GM21423 (cell line): Measurements from ENCODE around the gene DAB2.

Source experiments
- ATAC-seq: cut with Tn5 transposase; IDR thresholded peaks from one replicate; pipeline ENCODE4 v1.9.1; 2021; ENCODE audit warnings: mild to moderate bottlenecking, moderate library complexity; ENCODE audit not compliant: unreplicated experiment

DAB2 gene

DNA sequence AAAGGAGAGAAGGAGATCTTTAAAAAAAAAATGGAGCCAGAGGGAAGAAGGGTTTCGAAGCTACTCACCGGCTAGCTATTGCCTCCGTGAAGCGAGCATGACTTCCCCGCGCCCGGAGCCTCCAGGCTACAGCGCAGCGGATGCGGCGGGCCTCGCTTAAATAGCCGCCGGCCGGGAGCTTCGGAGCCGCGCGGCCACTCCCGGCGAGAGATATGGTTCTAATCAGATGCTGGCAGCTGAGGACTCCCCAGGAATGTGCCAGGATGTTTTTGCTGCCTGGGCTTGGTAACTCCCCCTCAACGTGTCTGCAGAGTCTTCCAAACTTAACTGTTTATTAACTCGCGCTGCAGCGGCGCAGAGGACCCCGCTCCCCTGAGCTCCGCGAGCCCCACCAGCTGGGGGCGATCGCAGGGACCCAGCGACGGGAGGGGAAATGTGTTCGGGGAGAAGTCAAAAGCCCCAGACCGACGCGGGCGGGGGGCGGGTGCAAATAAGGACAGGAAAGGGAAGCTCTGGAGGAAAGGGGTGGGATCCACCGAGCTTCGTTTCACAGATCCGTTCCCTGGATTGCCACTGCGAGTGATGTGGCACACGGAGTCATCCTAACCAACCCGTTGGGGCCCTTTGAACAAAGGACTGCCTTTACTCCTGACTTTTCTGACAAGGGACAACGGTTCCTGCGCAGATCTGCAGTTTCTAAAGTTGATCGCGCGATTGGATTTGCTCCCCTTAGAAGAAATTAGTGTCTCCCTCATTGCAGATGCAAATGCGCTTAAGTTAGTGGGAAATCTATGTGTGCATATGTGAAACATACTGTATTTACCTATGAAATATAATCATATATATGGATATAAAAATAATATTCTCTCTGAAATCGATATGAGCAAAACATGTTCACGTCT lies at the start of gene DAB2:
DAB2 (minus strand) TSS at position 245 of the 902 bp plus-strand sequence. CDS start 30,660 bp downstream, outside the sequence.
- ATAC-seq = peak; percentile 64

DNA sequence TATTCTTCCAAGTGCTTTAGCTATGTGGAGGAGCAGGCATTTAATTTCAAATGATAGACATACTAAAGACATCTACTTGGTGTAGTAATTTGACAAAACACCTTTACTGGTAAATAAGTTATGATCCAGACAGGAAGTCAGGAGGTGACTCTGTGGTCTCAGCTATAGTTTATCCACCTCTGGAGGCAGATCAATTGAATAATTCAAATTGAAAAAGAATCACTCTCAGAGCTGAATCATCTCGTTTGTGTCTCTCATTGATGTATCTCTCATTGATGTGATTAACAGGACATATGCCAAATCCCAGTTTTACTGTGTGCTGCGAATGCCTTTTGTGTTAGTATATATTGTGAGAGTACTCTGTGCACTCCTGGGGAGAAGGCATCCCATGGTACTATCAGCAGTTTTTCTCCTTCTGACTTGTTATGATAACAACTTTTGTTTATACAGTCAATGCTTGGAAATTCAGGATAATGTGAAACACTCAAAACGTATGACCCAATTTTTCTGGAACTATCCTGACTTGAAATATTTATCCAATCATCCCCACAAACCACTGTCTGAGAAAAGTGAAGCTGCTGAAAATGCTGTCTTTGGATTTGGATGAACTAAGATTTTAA lies 48.5 kb upstream of the DAB2 start:
- no peak for ATAC-seq

DNA sequence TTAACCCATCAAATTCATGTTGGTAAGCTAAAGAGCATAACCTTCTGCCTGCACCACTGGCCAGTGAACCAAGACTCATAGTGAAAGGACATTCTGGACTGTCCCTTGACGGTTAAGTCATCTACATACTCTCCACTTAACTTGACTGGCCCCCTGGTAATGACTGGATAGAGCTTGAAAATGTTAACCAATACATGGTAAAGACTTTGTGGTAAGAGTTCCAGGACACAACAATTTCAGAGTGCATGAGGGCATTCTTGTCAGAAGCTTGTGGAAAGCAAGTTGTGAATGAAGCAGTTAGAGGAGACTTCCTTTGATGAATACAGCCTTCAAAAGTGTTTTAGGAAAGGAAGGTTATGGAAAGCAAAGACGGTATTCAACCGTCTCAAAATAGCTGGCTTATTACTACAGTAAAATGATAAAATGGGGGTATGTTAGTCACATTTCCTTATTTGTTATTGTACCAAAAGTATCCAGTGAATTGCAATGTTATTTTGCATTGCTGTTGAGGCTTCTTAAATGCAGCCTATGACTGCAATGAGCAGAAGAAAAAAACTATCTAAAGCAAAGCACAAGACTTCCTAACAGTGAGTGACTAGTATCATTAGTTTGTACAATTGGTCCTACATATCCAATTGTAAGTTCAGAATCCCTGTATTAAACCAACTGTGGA lies 47.2 kb upstream of the DAB2 start:
- ATAC-seq = no peak

DNA sequence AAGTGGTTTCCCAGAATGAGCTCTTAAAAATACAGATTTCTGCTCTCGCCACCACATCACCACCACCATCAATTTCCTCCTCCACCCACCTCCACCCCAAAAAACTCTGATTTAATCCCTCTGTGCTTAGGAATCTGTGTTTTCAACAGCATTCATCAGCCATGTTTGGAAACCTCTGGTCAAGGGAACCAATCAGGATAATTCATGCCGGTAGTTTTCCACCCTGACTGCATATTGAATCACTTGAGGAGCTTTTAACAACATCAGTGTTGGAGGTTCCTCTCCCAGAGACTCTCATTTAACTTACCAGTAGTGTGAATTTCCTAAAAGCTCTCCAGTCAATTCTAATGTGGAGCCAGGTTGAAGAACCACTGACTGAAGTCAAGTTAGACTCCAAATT lies 46.0 kb upstream of the DAB2 start:
- no peak for ATAC-seq

DNA sequence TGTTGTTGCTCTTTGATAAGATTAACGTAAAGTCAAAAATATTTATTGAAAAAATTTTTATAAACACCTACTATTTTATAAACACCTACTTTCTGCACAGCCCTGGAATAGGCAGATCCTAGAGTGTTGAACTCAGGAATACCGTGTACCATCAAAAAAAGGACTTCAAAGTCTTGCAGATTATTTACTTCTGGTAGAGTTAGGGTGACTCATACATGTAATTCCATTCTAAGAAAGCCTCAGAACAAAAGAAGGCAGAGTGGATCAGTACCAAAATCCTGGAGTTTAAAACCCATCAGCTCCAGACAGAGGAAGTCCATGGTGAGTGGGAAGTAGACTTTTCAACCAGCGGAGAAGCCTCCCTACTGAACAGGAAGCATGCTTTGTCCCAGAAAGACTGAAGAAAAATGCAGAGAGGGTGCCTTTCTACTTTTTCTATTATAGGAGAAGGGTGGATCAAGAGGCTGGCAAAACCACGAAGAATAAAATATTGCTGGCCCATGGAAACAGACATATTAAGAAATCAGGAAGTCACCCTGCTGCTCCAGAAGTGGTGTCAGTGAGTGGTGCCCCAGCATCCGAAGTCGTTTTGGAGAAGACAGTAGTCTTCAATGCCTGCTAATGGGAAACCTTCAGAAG lies 45.1 kb upstream of the DAB2 start:
- no peak for ATAC-seq

DNA sequence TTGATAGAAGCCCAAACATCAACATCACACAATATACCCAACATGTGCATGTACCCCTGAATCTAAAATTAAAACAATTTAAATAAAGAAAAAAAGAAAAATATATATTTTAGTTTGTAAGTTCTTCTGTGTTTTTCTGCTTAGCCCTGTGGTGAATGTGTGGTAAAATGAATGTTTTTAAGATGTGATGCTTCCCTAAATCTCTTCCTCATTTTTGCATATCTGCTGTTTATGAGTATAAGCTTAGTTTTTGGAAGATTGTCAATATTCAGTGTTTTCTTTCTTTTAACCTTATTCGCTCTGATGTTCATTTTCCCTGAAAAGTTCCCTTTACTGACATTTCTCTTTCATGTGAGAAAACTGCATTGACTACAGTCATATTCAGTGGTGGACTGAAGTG lies 44.4 kb upstream of the DAB2 start:
- no peak for ATAC-seq

DNA sequence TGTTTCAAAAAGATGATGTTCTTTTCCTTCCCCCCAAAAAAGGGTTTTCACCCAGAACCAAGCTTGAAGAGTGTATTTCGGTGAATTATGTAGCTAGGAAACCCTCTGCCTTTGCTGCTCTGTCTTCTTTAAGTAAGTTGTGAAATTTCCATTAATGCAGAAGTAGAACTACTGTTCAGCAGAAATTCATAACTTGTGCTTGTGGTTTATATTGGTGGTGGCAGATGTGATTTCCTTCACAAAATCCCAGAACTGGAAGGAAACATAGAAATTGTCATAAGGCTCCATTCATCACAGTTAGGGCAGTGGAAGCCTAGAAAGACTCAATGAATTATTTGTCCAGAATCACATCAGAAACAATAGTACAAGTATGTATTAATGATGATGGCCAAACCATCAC lies 42.1 kb upstream of the DAB2 start:
- ATAC-seq = no peak

DNA sequence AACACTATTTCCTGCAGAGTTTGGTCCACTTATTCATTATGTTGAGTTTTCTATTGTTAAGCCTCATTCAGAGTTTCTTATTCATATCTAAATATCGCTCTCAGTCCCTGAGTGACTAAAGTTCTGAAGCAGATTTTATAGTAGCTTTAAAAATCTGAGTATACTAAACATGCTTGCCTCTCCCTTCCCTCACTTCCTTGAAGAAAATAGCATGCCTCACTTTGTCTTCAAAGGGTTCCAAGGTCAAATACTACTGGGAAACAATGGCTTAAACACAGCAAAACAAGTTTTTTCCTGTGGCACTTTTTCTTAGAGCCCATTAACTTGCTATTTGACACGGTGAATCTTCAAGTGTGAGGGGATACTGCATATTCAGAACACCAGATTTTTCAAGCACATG lies 41.1 kb upstream of the DAB2 start:
- no peak for ATAC-seq

DNA sequence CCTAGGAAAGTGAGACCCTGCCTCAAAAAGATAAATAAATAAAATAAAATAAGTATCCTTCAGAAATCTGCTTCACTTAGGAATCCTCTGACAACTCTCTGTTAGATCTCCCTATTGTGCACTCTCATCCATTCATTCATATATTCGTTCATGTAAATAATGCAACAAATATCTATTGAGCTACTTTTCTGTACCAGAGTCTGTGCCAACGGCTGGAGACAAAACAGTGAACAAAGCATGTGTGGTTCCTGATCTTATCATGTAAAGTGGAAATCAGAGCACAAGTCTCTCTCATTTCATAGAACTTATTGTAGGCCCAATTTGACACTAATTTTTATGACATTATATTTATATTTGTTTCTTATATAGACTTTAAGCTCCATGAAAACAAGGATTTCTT lies 40.3 kb upstream of the DAB2 start:
- no peak for ATAC-seq

DNA sequence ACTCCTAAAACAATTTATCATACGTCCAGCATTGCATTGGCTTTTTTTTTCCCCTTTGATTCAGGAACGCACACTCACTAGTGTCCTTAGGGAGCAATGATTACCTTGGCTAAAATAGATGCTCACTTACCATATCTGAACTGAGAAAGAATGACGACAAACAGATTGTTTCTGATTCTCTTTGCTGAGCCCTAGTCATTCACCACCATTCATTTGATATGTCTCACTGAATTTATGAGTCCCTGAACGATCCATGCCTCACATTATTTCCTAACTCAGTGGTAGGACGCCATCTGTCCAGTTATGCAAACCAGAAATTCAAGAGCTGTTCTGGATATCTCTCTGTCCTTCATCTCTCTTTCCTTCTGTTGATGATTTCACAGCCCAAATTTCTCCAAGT lies 39.3 kb upstream of the DAB2 start:
- no peak for ATAC-seq

DNA sequence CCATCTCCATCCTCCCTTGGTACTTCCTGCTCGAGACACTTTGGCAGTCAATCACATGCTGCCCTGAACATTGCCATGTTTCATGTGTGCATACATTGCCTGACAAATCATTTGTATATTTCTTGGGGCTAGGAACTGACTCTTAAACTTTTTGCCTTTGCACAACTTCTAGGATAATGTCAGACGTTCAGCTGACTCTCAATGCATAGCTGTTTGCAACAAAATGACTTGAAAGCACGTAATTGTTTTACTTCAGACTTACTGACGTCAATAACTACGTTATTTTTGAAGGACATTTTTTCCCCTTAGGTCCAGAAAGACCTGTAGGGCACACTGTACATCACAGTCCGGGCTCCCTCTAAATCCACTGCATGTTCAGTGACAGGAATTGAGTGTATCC lies 37.4 kb upstream of the DAB2 start:
- no peak for ATAC-seq

DNA sequence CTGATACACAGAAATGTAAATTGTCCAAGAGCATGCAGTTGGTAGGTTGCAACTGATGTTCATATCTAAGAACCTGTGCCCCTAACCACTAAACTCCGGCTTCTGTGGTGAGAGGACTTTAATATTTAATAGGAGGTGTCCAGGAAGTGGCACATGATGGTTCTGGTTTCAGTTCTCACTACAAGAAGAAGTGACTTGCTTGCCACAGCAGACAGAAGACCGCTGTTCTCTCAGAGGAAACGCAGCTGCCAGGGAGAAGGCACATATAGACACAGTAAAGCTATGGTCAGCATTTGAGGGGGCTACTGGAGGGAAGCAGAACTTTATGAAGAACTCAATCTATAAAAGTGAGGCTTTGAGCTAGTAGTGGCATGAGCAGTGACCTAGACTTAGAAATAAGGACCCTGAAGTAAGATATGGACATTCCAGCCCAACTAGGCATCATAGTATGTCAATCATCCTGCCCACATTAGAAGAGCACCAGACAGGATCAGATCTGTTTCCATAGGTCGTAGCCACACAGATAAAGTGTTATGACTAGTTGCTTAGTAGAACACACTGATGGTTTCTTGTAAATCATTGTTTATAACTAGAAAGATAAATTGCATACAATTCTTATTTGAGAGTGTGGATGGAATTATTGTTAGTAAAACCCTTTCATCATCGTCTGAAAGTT lies 36.4 kb upstream of the DAB2 start:
- ATAC-seq = peak; percentile 98

DNA sequence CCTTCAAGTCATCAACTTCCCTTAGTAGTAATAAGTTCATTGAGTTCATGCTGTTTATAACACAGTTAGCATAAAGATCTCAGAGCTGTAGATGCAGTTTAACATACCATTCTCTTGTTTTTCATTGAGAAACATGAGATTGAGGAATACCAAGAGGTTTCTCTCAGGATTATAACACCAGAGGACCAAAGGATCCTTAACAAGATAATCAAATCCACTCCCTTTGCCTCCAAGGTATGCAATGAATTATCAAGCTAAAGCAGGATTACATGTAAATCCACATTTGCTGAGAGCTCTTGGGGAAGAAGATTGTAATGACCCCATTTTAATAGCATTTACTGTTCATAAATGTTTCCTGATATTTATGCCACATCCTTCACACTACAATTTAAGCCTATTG lies 35.1 kb upstream of the DAB2 start:
- ATAC-seq = no peak

DNA sequence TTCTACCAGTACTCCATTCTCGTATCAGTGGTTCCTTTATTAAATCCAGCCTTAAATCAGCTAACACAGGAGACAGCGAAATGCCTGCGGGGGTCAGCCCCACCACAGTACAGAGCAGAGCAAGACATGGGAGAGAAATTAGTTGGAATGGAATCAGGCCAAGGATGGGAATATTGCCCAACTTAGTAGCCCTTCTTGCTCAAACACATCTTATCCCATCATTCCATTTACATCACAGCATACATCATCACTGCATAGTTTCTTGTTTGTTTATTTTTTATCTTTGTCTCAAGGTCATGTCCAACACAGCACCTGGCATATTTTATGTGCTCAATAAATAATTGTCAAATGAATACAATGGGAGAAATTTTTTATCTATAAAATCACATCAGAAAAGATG lies 34.3 kb upstream of the DAB2 start:
- ATAC-seq = no peak

DNA sequence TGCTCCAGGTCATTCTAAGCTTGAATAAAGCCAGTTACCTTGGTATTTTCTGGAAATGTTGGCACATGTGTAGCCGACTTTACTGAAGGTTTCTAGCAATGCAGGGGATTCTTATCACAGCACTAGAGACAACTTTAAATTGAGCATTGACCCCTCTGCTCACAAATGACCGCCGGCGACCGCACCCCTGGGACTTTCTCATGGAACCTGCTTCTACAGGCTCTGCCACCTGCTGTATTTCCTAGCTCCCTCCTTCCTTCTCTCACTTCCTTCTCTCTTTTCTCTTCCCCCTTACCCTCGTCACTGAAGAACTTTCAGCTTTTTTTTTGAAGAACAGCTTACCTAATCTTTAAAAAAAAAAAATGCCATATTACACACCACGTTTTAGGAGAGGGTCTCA lies 30.9 kb upstream of the DAB2 start:
- no peak for ATAC-seq

DNA sequence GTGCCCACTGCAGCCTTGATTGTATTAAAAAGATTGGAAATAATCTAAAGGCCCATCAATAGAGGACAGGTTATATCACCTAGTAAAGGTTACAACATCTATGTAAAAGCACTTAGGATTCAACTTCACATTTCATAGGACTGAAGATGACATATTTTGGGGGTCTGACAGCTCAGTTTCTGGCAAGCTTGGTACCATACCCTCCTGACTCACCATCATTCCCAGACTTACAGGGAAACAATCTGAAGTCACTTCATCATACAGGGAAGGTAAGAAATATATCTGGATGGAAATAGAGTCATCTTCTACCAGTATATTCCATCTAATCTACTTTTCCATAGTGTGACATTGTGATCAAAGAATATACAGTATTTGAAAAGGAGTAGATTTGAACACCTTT lies 28.8 kb upstream of the DAB2 start:
- ATAC-seq = no peak

DNA sequence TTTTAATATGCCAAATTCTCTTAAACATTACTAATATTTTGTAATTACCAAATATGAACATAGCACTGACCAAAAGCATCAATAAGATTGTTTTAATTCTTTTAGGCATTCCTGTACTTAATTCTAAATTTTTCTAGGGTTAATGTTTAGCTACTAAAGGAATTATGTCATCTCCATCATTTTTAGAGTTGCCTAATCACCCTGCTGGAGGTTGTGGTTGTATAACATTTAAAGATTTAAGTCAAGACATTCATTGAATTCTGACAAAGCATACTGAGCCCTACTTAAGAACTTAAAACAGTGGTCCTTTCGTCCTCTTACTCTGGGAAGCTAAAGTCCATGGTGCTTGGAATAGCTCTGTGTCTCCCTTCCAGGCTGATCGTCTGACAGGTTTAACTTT lies 28.1 kb upstream of the DAB2 start:
- ATAC-seq = no peak

DNA sequence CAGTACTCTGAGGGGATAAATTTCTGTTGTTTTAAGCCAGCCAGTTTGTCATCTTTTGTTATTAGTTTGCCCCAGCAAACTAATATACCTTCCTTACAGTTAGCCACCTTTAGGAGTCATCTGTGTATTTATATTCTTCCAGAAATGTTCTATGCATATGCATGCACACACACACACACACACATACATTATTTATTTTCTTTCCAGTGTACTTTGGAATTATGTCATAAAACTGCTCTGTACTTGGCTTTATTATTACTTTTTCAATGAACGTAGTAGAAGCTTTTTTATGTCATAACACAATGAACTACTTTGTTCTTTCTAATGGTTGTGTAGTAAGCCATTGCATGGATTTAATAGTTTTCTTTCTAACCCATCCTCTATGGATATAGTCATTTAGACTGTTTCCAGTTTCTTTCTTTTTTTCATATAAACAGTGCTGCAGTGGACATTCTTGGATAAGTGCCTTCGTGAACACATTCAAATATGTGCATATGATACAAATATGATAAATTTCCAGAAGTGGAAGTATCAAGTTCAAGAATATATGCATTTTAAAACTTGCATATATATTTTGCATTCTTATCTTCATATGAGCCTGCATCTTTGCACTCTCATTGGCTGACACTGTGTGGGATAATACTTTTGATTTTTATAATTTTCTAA lies 26.6 kb upstream of the DAB2 start:
- ATAC-seq = no peak

DNA sequence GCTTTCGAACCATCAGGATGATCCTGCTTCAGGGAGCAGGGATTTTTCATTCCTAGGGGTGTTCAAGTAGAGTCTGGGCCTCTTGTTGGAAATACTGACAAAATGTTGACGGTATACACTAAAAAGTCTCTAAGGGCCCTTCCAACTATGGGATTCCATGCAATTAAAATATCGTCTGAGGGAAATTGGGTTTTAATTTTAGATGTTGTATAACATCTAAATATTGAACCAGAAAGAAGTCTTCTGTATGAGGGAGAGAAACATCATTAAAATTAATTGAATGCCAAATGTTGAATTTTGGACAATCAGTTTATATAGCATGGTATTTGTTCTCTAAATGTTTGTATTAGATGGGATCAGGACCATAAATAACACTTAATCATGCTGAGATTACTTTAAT lies 25.7 kb upstream of the DAB2 start:
- no peak for ATAC-seq

DNA sequence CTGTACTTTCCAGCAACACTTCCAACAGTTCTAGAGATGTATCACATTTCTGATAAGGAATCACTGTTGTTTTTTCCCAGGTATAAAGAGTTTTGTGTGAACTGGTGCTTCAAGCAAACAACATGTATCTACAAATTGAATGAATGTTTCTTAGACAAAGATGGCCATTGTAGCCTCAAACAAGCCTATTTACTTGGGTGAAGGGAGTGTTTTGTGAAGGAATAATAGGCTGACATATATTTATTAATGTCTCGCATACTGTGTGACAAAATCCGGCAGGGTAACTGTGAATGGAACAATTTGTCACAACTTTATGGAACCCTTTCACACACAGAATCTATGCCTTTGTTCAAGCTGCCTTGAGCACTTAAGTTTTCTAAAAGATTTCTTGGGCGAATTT lies 24.8 kb upstream of the DAB2 start:
- ATAC-seq = no peak
